WI38 (cell line): ENCODE measurements around the gene MDGA2.

Experiments used
- H3K4me3 ChIP-seq: 2 replicates; pipeline ENCODE4 v1.5.1; 2011; ENCODE audit warnings: low read depth, mild to moderate bottlenecking, control low read depth, low read length
- TF ChIP-seq, protein P1 (sequence below): IDR thresholded peaks from 2 replicates; pipeline ENCODE4 v1.5.1; 2012; ENCODE audit warnings: low read depth, mild to moderate bottlenecking, control low read depth, low read length

The MDGA2 gene

DNA sequence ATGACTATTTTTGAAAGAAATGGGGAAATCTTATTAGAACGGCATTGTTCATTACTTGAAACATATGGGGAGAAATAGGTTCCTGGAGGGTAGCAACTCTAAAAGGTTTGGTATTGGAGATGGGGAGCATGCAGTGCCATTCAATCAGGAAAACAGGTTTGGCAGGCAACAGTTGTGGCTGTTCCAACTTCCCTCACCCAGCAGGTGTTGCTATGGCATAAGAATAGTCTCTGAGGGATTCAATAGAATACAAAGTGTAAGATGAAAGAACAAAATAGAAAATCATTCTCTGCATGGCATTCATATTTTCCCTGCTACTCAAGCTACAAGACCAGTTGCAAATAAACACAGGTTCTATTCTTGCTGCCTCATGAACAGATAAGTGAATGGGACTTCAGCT is 630.6 kb downstream of the MDGA2 start:
- no peak overlapping the region for H3K4me3 ChIP-seq
- TF ChIP-seq, protein P1, sequence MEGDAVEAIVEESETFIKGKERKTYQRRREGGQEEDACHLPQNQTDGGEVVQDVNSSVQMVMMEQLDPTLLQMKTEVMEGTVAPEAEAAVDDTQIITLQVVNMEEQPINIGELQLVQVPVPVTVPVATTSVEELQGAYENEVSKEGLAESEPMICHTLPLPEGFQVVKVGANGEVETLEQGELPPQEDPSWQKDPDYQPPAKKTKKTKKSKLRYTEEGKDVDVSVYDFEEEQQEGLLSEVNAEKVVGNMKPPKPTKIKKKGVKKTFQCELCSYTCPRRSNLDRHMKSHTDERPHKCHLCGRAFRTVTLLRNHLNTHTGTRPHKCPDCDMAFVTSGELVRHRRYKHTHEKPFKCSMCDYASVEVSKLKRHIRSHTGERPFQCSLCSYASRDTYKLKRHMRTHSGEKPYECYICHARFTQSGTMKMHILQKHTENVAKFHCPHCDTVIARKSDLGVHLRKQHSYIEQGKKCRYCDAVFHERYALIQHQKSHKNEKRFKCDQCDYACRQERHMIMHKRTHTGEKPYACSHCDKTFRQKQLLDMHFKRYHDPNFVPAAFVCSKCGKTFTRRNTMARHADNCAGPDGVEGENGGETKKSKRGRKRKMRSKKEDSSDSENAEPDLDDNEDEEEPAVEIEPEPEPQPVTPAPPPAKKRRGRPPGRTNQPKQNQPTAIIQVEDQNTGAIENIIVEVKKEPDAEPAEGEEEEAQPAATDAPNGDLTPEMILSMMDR: no peak

DNA sequence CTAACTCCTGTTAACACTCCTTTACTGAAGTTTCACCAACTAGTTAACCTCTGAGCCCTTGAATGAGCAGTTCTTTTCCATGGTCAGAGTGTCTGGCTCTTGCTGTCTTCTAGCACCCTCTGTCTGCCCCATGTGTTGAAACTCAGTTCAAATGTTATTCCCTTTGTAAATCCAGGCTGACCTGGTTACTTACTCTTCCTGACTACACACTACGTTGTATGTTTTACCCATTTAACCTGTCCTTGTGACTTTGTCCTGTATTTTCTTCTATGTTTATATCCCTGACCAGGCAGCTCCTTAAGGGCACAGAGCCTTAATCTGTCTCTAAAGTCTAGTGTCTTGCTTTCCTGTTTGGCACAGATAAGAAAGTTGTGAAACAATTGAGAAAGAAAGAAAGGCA is 634.9 kb downstream of the MDGA2 start:
- TF ChIP-seq, protein P1: no peak

GRCh38 chr14:47039336-47039735 is 636.1 kb downstream of the MDGA2 start:
- no peak overlapping the region for H3K4me3 ChIP-seq
- TF ChIP-seq, protein P1: no peak

More for the DNA sequence above, 634.9 kb downstream of the MDGA2 start:
- H3K4me3 ChIP-seq: no peak overlapping the region

- H3K4me3 ChIP-seq: no peak overlapping the region
- TF ChIP-seq, protein P1: no peak
These were observed 652.7 kb downstream of the MDGA2 start for GRCh38 chr14:47022721-47023120.

DNA sequence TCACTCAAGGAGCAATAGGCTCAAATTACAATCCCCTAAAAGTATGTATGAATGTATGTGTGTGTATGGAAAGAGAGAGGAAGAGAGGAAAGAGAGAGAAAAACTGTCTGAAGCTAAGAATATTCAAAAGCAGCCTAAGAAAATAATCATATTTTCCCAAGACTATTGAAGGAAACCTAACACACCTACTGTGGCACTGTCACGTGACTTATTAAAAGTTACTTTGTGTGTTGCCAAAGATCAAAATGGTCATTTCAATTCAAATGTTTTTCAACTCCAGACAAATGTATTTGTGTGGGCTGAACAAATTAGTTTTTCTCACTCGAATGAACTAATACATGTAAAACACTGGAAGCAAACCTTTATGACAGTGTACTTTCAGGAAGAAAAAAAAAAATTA is 654.9 kb downstream of the MDGA2 start:
- no peak overlapping the region for H3K4me3 ChIP-seq
- TF ChIP-seq, protein P1: no peak

GRCh38 chr14:47012533-47013280 is 662.7 kb downstream of the MDGA2 start:
- H3K4me3 ChIP-seq: no peak overlapping the region
- TF ChIP-seq, protein P1: no peak

GRCh38 chr14:47009615-47010014 is 665.8 kb downstream of the MDGA2 start:
- TF ChIP-seq, protein P1: no peak
- no peak overlapping the region for H3K4me3 ChIP-seq
